Measurements from ENCODE around the gene PMPCB.

PMPCB gene

GRCh38 chr7:103346396-103346795, 49.2 kb downstream of the PMPCB start:
- Mint-ChIP-seq H3K36me3 (ENCODE audit: low read depth) (peaks cover 45% of the 10 kb centered on the region), H3K4me1 (ENCODE audit: low read depth) (peaks cover 31% of the 10 kb centered on the region), H3K4me3 (no peak overlapping the region), H3K9me3 (no peaks in the 10 kb centered on the region), H3K27ac (no peak overlapping the region), H3K27me3 (no peaks in the 10 kb centered on the region)
- intact Hi-C loops (cut with micrococcal nuclease), result no loop called here

- H3K27me3 Mint-ChIP-seq, result no peaks in the 10 kb centered on the region
- H3K36me3 Mint-ChIP-seq (ENCODE audit: low read depth), result peaks cover 46% of the 10 kb centered on the region
- no peaks in the 10 kb centered on the region for H3K9me3 Mint-ChIP-seq
- H3K4me1 Mint-ChIP-seq (ENCODE audit: low read depth), result peaks cover 32% of the 10 kb centered on the region
- intact Hi-C loops (cut with micrococcal nuclease), result loop anchor here (2.0 kb wide), 1 partner anchor 51 kb away; the partner anchor contains the start of gene PMPCB
- H3K4me3 Mint-ChIP-seq, result peak within 1 kb of the TSS; percentile 98
- peak within 1 kb of the TSS; percentile 94 for H3K27ac Mint-ChIP-seq
Observed at GRCh38 chr7:103347507-103348267, 50.5 kb downstream of the PMPCB start, which contains the start of gene PSMC2. TSS of gene PSMC2 (plus strand) at chr7:103347643. CDS start at chr7:103347712, 69 bp downstream.

- Mint-ChIP-seq H3K4me3 (peak overlapping the region; percentile 98), H3K27ac (peak overlapping the region; percentile 94), H3K9me3 (no peaks in the 10 kb centered on the region), H3K27me3 (no peaks in the 10 kb centered on the region), H3K4me1 (ENCODE audit: low read depth) (peaks cover 32% of the 10 kb centered on the region), H3K36me3 (ENCODE audit: low read depth) (peaks cover 54% of the 10 kb centered on the region)
- intact Hi-C loops (cut with micrococcal nuclease), result loop anchor here (2.0 kb wide), 1 partner anchor 52 kb away; the partner anchor contains the start of gene PMPCB
Observed at GRCh38 chr7:103348452-103348851, 51.2 kb downstream of the PMPCB start.

- H3K36me3 Mint-ChIP-seq (ENCODE audit: low read depth), result peaks cover 58% of the 10 kb centered on the region
- H3K4me1 Mint-ChIP-seq (ENCODE audit: low read depth), result peaks cover 32% of the 10 kb centered on the region
- H3K27ac Mint-ChIP-seq, result peak overlapping the region; percentile 77
- no peaks in the 10 kb centered on the region for H3K9me3 Mint-ChIP-seq
- H3K27me3 Mint-ChIP-seq, result no peaks in the 10 kb centered on the region
- intact Hi-C loops (cut with micrococcal nuclease), result loop anchor here (2.0 kb wide), 1 partner anchor 52 kb away; the partner anchor contains the start of gene PMPCB
- H3K4me3 Mint-ChIP-seq, result peak overlapping the region; percentile 58
Observed at GRCh38 chr7:103348959-103349358, 51.7 kb downstream of the PMPCB start.

GRCh38 chr7:103349805-103350204, 52.6 kb downstream of the PMPCB start:
- H3K27ac Mint-ChIP-seq, result peak overlapping the region; percentile 77
- no peaks in the 10 kb centered on the region for H3K9me3 Mint-ChIP-seq
- intact Hi-C loops (cut with micrococcal nuclease), result loop anchor here (2.0 kb wide), 1 partner anchor 53 kb away; the partner anchor contains the start of gene PMPCB
- peaks cover 59% of the 10 kb centered on the region for H3K36me3 Mint-ChIP-seq (ENCODE audit: low read depth)
- H3K4me3 Mint-ChIP-seq, result peak overlapping the region; percentile 70
- H3K27me3 Mint-ChIP-seq, result no peaks in the 10 kb centered on the region
- H3K4me1 Mint-ChIP-seq (ENCODE audit: low read depth), result peaks cover 32% of the 10 kb centered on the region

All from dendritic cell treated with granulocyte-macrophage colony-stimulating factor and Interleukin-4, amounts not matched to agents 40 ng/mL and 50 ng/mL, for 4 days (primary cell).